Thoracic aorta (tissue), 2 donors: ENCODE results near the gene ZC3H10. TPM values are rescaled to one million over a fixed set of nuclear protein-coding genes. Genes with fewer than 3 reads are reported as not detected.
A peak's percentile ranks its signal among the peaks of the same experiment; 100 is the strongest.

ENCODE experiments used
- ATAC-seq: fragments of 150-250 bp; one replicate; pipeline ENCODE4 v1.8.0; 2017; ENCODE audit warnings: low read depth; ENCODE audit not compliant: insufficient number of reproducible peaks, low FRiP score
- DNase-seq: peaks from one replicate; pipeline ENCODE4 v3.0.0-alpha.2; 2020; ENCODE audit warnings: low spot score
- H3K27ac ChIP-seq, 2 donors: fragments of 200-600 bp; sonication (generic); 1 replicate in 1 of 2; 2 replicates in 1 of 2; pipeline ENCODE4 v1.5.1; 2016; ENCODE audit warnings: mild to moderate bottlenecking in 2 of 2, moderate library complexity in 2 of 2
- H3K27me3 ChIP-seq: fragments of 200-600 bp; sonication (generic); replicated peaks from 2 replicates; pipeline ENCODE4 v1.6.0; 2016; ENCODE audit warnings: mild to moderate bottlenecking; ENCODE audit not compliant: insufficient read depth
- H3K36me3 ChIP-seq: fragments of 200-600 bp; sonication (generic); one replicate; pipeline ENCODE4 v1.5.1; 2016
- H3K4me1 ChIP-seq, 2 donors: fragments of 200-600 bp; sonication (generic); 1 replicate in 1 of 2; 2 replicates in 1 of 2; pipeline versions ENCODE4 v1.5.1 to v1.6.0; 2016; ENCODE audit warnings: low read depth in 2 of 2, mild to moderate bottlenecking in 1 of 2; ENCODE audit not compliant: control insufficient read depth in 1 of 2
- H3K4me3 ChIP-seq: fragments of 200-600 bp; sonication (generic); 2 replicates; pipeline ENCODE4 v1.5.1; 2016; ENCODE audit warnings: mild to moderate bottlenecking
- H3K9me3 ChIP-seq: fragments of 200-600 bp; sonication (generic); 2 replicates; pipeline ENCODE4 v1.5.1; 2016
- CTCF ChIP-seq: fragments of 200-600 bp; sonication (generic); IDR thresholded peaks from one replicate; pipeline ENCODE4 v1.5.1; 2019; ENCODE audit warnings: antibody characterized with exemption
- total RNA-seq, 2 donors: library from RNA; depleted of rRNA; stranded (reverse); fragments of >200 nt; gene quantifications; one replicate each; pipeline versions ENCODE4 v1.1.0 to v1.2.3, GENCODE V29; 2016

ZC3H10 gene
- total RNA-seq, 2 donors from 2014 or later: 4.1 to 7.1 TPM

- Histone ChIP-seq H3K4me3 (peak overlapping the region; percentile 90), H3K27ac (no peak overlapping the region), H3K36me3 (peaks cover 30% of the 10 kb centered on the region), H3K4me1 (peaks cover 5 to 26% of the 10 kb centered on the region in 2 donors), H3K27me3 (no peaks in the 10 kb centered on the region), H3K9me3 (no peaks in the 10 kb centered on the region)
- DNase-seq (no peak), ATAC-seq (no peak)
- no peak for TF ChIP-seq CTCF
Observed at GRCh38 chr12:56105609-56105902, 12.5 kb upstream of the ZC3H10 start.

- Histone ChIP-seq H3K27ac (no peak overlapping the region), H3K4me1 (peaks cover 5 to 26% of the 10 kb centered on the region in 2 donors), H3K9me3 (no peaks in the 10 kb centered on the region), H3K36me3 (peaks cover 45% of the 10 kb centered on the region), H3K27me3 (no peaks in the 10 kb centered on the region), H3K4me3 (no peak overlapping the region)
- TF ChIP-seq CTCF: no peak
- no peak for ATAC-seq
- DNase-seq: no peak
Observed at GRCh38 chr12:56107242-56107641, 10.8 kb upstream of the ZC3H10 start.

GRCh38 chr12:56110571-56110970, 7.5 kb upstream of the ZC3H10 start:
- ATAC-seq (no peak), DNase-seq (no peak)
- Histone ChIP-seq H3K4me3 (no peak overlapping the region), H3K9me3 (no peaks in the 10 kb centered on the region), H3K36me3 (peaks cover 56% of the 10 kb centered on the region), H3K27ac (no peak overlapping the region), H3K27me3 (no peaks in the 10 kb centered on the region), H3K4me1 (peaks cover 2 to 13% of the 10 kb centered on the region in 2 donors)
- TF ChIP-seq CTCF: no peak

GRCh38 chr12:56114084-56114483, 4.0 kb upstream of the ZC3H10 start:
- DNase-seq: no peak

GRCh38 chr12:56115329-56115728, 2.7 kb upstream of the ZC3H10 start:
- H3K36me3 ChIP-seq: peaks cover 28% of the 10 kb centered on the region
- peaks cover 7 to 26% of the 10 kb centered on the region in 2 donors for H3K4me1 ChIP-seq
- ATAC-seq: no peak
- H3K27ac ChIP-seq: peak overlapping the region; percentile 97 to 99
- H3K4me3 ChIP-seq: peak overlapping the region; percentile 97
- no peaks in the 10 kb centered on the region for H3K27me3 ChIP-seq
- DNase-seq: no peak
- no peaks in the 10 kb centered on the region for H3K9me3 ChIP-seq
- no peak for TF ChIP-seq CTCF

More at GRCh38 chr12:56114084-56114483, 4.0 kb upstream of the ZC3H10 start:
- TF ChIP-seq CTCF: no peak
- peaks cover 5 to 14% of the 10 kb centered on the region in 2 donors for H3K4me1 ChIP-seq
- no peaks in the 10 kb centered on the region for H3K27me3 ChIP-seq
- H3K36me3 ChIP-seq: peaks cover 41% of the 10 kb centered on the region
- no peak overlapping the region for H3K4me3 ChIP-seq
- ATAC-seq: no peak
- H3K9me3 ChIP-seq: no peaks in the 10 kb centered on the region
- no peak overlapping the region for H3K27ac ChIP-seq
